CD8-positive, alpha-beta memory T cell (primary cell): Measurements from ENCODE around the gene EDA. TPM values are rescaled to one million over a fixed set of nuclear protein-coding genes. Genes with fewer than 3 reads are reported as not detected.

Experiments used
- CTCF ChIA-PET: fragments of 350-600 bp; sonication (Branson Sonifier 250); formaldehyde crosslinking; loops from one replicate; lab custom pipeline; 2021; ENCODE audit warnings: antibody characterized with exemption; lab: Charles Lee
- POLR2A ChIA-PET: fragments of 350-600 bp; sonication (Branson Sonifier 250); formaldehyde crosslinking; loops from one replicate; lab custom pipeline; 2021; ENCODE audit warnings: antibody characterized with exemption; lab: Charles Lee
- DNase-seq, 5 donors: peaks; one replicate each; pipeline versions ENCODE4 v3.0.0 to v3.0.0-alpha.2; 2020 to 2022; ENCODE audit warnings: mixed read lengths in 1 of 5
- H3K27ac ChIP-seq: one replicate; pipeline ENCODE4 v1.7.0; 2013; ENCODE audit warnings: low read depth, mild to moderate bottlenecking, low read length, moderate library complexity
- H3K27me3 ChIP-seq: 2 replicates; pipeline ENCODE4 v1.7.0; 2013; ENCODE audit warnings: low read length, mild to moderate bottlenecking; ENCODE audit not compliant: insufficient read depth, poor library complexity, severe bottlenecking
- H3K36me3 ChIP-seq: 2 replicates; pipeline ENCODE4 v1.7.0; 2013; ENCODE audit warnings: mild to moderate bottlenecking, low read length, moderate library complexity; ENCODE audit not compliant: insufficient read depth
- H3K4me1 ChIP-seq: 2 replicates; pipeline ENCODE4 v1.7.0; 2013; ENCODE audit warnings: mild to moderate bottlenecking, low read length, moderate library complexity; ENCODE audit not compliant: insufficient read depth
- H3K4me3 ChIP-seq: 2 replicates; pipeline ENCODE4 v1.7.0; 2013; ENCODE audit warnings: mild to moderate bottlenecking, low read length
- H3K9me3 ChIP-seq: 2 replicates; pipeline ENCODE4 v1.7.0; 2013; ENCODE audit warnings: mild to moderate bottlenecking, low read length
- H3K27ac Mint-ChIP-seq, 8 donors: one replicate each; pipeline ENCODE4 v1.8.0; 2020 to 2021; ENCODE audit warnings: mixed read lengths in 8 of 8, mild to moderate bottlenecking in 6 of 8, inconsistent platforms in 3 of 8, moderate library complexity in 3 of 8
- H3K27me3 Mint-ChIP-seq, 2 donors: one replicate each; pipeline ENCODE4 v1.8.0; 2020 to 2021; ENCODE audit warnings: mixed read lengths in 2 of 2, mild to moderate bottlenecking in 1 of 2, moderate library complexity in 1 of 2
- H3K36me3 Mint-ChIP-seq, 3 donors: one replicate each; pipeline ENCODE4 v1.8.0; 2020 to 2021; ENCODE audit warnings: mixed read lengths in 3 of 3, inconsistent platforms in 1 of 3, mild to moderate bottlenecking in 1 of 3
- H3K4me1 Mint-ChIP-seq, 3 donors: one replicate each; pipeline ENCODE4 v1.8.0; 2020 to 2021; ENCODE audit warnings: mixed read lengths in 3 of 3, inconsistent platforms in 1 of 3, mild to moderate bottlenecking in 1 of 3
- H3K4me3 Mint-ChIP-seq, 7 donors: one replicate each; pipeline ENCODE4 v1.8.0; 2020 to 2021; ENCODE audit warnings: mixed read lengths in 7 of 7, mild to moderate bottlenecking in 6 of 7, moderate library complexity in 4 of 7, inconsistent platforms in 2 of 7
- H3K9me3 Mint-ChIP-seq, 5 donors: one replicate each; pipeline ENCODE4 v1.8.0; 2020 to 2022; ENCODE audit warnings: mixed read lengths in 5 of 5, mild to moderate bottlenecking in 3 of 5, moderate library complexity in 2 of 5, inconsistent platforms in 1 of 5
- polyA plus RNA-seq: library from polyadenylated mRNA; unstranded; fragments of 300-500 nt; fragmentation: Illumina TruSeq; gene quantifications from one replicate; pipeline ENCODE4 v1.2.3, GENCODE V29; 2021
- total RNA-seq, 2 experiments: library from RNA; stranded (reverse); gene quantifications; one replicate each; pipeline ENCODE4 v1.2.3, GENCODE V29; 2021

The EDA gene
- total and polyA plus RNA-seq, 3 experiments from 2014 or later = 0.53 to 1.1 (median 0.57) TPM

DNA sequence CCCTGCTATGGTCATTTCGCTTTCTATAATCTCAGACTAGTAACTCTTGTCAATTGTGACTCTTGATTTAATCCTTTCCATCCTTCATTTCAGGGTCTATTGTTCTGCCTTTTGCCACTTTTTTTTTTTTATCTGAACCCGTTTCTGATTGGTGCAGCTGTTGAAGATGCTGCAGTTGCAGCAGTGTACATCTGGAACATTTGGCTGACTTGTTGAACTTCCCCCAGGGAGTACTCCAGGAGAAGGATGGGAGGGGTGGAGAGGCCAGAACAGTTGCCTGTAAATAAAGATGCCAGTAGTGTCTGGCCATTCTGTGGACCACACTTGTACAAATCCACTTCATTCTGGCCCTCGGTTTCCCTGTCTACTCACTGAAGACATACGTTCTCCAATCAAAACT, 1.0 kb upstream of the EDA start:
- Mint-ChIP-seq H3K4me1 (peaks cover 4 to 21% (median 9%) of the 10 kb centered on the region in 3 donors), H3K27ac (no peak overlapping the region), H3K27me3 (peaks cover 18 to 31% of the 10 kb centered on the region in 2 donors), H3K9me3 (no peaks in the 10 kb centered on the region), H3K36me3 (no peaks in the 10 kb centered on the region), H3K4me3 (peak overlapping the region in 2 of 7 donors; percentile 6 to 34)
- Histone ChIP-seq H3K36me3 (no peaks in the 10 kb centered on the region), H3K4me1 (peaks cover 6% of the 10 kb centered on the region), H3K27me3 (no peaks in the 10 kb centered on the region), H3K9me3 (no peaks in the 10 kb centered on the region), H3K27ac (no peak overlapping the region), H3K4me3 (no peak overlapping the region)
- ChIA-PET CTCF (no interaction called here), POLR2A (no interaction called here)
- no peak for DNase-seq

GRCh38 chrX:69615342-69615741, 571 bp upstream of the EDA start:
- no peaks in the 10 kb centered on the region for H3K36me3 Mint-ChIP-seq
- Histone ChIP-seq H3K9me3 (no peaks in the 10 kb centered on the region), H3K36me3 (no peaks in the 10 kb centered on the region), H3K27me3 (no peaks in the 10 kb centered on the region), H3K4me3 (no peak overlapping the region), H3K27ac (no peak overlapping the region), H3K4me1 (peaks cover 7% of the 10 kb centered on the region)
- H3K27me3 Mint-ChIP-seq = peaks cover 16 to 31% of the 10 kb centered on the region in 2 donors
- H3K27ac Mint-ChIP-seq = no peak overlapping the region
- ChIA-PET POLR2A (no interaction called here), CTCF (no interaction called here)
- peak overlapping the region in 5 of 7 donors; percentile 47 to 72 (median 54) for H3K4me3 Mint-ChIP-seq
- DNase-seq = no peak
- peaks cover 4 to 21% (median 9%) of the 10 kb centered on the region in 3 donors for H3K4me1 Mint-ChIP-seq
- no peaks in the 10 kb centered on the region for H3K9me3 Mint-ChIP-seq

- H3K27me3 ChIP-seq = no peaks in the 10 kb centered on the region
- DNase-seq = peak in 2 of 5 donors; percentile 1
- no peaks in the 10 kb centered on the region for H3K36me3 ChIP-seq
- H3K4me3 Mint-ChIP-seq = peak overlapping the region; percentile 77 to 87 (median 82)
- ChIA-PET CTCF (interaction anchor here (1.2 kb wide), 1 partner anchor 414 kb away, joined by 3 read pairs; no protein-coding TSS in a partner anchor), POLR2A (no interaction called here)
- peaks cover 17 to 31% of the 10 kb centered on the region in 2 donors for H3K27me3 Mint-ChIP-seq
- peaks cover 4 to 28% (median 9%) of the 10 kb centered on the region in 3 donors for H3K4me1 Mint-ChIP-seq
- no peaks in the 10 kb centered on the region for H3K9me3 ChIP-seq
- peaks cover 7% of the 10 kb centered on the region for H3K4me1 ChIP-seq
- no peaks in the 10 kb centered on the region for H3K36me3 Mint-ChIP-seq
- H3K27ac Mint-ChIP-seq = peak overlapping the region in 3 of 8 donors; percentile 23 to 76 (median 44)
- H3K4me3 ChIP-seq = no peak overlapping the region
- H3K9me3 Mint-ChIP-seq = no peaks in the 10 kb centered on the region
- no peak overlapping the region for H3K27ac ChIP-seq
These were observed 717 bp downstream of the EDA start for GRCh38 chrX:69616457-69617203.

DNA sequence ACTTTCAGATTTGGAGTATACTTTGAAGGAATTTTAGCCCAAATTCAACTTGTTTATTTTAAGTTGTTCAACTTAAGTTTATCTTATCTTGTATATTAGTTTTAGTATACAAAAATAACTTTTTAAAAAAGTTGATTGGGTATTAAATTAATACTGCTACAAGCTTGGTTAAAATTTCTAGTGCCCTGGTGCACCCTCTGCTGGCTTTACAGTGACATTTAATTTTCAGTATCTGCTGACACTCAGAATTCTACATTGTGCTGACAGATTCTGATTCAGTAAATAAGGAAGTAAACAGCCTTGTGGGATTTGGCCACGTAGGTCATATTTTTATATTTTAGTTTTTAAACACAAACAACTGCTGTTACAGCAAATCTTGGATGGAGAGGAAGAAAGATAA, 2.9 kb downstream of the EDA start:
- POLR2A ChIA-PET = no interaction called here

DNA sequence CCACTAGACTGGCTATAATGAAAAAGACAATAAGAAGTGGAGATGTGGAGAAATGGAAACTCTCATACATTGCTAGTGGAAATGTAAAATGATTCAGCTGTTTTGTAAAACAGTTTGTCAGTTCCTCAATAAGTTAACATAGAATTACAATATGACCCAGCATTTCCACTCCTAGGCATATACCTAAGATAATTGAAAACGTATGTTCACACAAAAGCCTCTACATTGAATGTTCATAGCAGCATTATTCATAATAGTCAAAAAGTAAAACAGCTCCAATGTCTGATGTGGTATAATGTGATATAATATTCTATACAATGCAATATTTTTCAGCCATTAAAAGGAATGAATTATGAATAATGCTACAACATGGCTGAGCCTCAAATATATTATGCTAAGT, 10.2 kb downstream of the EDA start:
- H3K36me3 ChIP-seq = no peaks in the 10 kb centered on the region
- no peaks in the 10 kb centered on the region for H3K4me1 ChIP-seq
- Mint-ChIP-seq H3K27ac (no peak overlapping the region), H3K4me3 (no peak overlapping the region), H3K4me1 (peaks cover 0 to 13% (median 0%) of the 10 kb centered on the region in 3 donors), H3K9me3 (peaks cover 0 to 6% (median 0%) of the 10 kb centered on the region in 5 donors), H3K27me3 (peaks cover 3 to 5% of the 10 kb centered on the region in 2 donors), H3K36me3 (no peaks in the 10 kb centered on the region)
- no peaks in the 10 kb centered on the region for H3K27me3 ChIP-seq
- H3K4me3 ChIP-seq = no peak overlapping the region
- no peak overlapping the region for H3K27ac ChIP-seq
- H3K9me3 ChIP-seq = no peaks in the 10 kb centered on the region
- ChIA-PET CTCF (no interaction called here), POLR2A (no interaction called here)
- DNase-seq = no peak

More for the DNA sequence above, 2.9 kb downstream of the EDA start:
- Histone ChIP-seq H3K27me3 (no peaks in the 10 kb centered on the region), H3K36me3 (no peaks in the 10 kb centered on the region), H3K4me1 (peaks cover 7% of the 10 kb centered on the region), H3K27ac (no peak overlapping the region), H3K4me3 (no peak overlapping the region), H3K9me3 (no peaks in the 10 kb centered on the region)
- DNase-seq = no peak
- no peak overlapping the region for H3K27ac Mint-ChIP-seq
- H3K36me3 Mint-ChIP-seq = no peaks in the 10 kb centered on the region
- peaks cover 0 to 3% (median 0%) of the 10 kb centered on the region in 5 donors for H3K9me3 Mint-ChIP-seq
- H3K4me3 Mint-ChIP-seq = peak overlapping the region in 2 of 7 donors; percentile 29 to 50
- peaks cover 4 to 28% (median 9%) of the 10 kb centered on the region in 3 donors for H3K4me1 Mint-ChIP-seq
- CTCF ChIA-PET = interaction anchor here (1.1 to 1.4 kb wide), 2 partner anchors 10 to 78 kb away, joined by 3 to 5 read pairs; no protein-coding TSS in a partner anchor
- peaks cover 19 to 28% of the 10 kb centered on the region in 2 donors for H3K27me3 Mint-ChIP-seq

DNA sequence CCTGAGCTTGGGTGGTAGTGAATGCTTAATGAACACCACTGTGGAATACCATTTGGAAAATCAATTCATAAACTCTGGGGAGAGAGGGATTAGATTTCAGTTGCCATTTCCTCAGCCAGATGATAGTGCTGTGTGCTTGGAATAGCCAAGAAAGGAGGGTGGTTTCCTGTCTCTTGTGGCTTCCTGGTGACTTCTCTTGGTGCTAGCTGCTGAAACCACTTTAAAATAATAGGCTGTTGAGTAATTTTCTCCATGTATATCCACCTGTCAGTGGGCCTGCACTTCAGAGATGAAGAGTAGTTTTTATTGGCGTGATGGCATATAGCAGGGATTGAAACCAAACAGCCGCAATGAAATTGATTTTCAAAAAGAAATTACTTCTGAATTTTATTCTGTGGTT, 11.8 kb downstream of the EDA start:
- no peak for DNase-seq
- no peak overlapping the region for H3K4me3 Mint-ChIP-seq
- H3K27ac ChIP-seq = no peak overlapping the region
- peaks cover 0 to 6% (median 0%) of the 10 kb centered on the region in 5 donors for H3K9me3 Mint-ChIP-seq
- ChIA-PET POLR2A (no interaction called here), CTCF (interaction anchor here (1.2 kb wide), 1 partner anchor 402 kb away, joined by 3 read pairs; no protein-coding TSS in a partner anchor)
- no peaks in the 10 kb centered on the region for H3K36me3 ChIP-seq
- H3K4me1 Mint-ChIP-seq = peaks cover 0 to 8% (median 0%) of the 10 kb centered on the region in 3 donors
- no peak overlapping the region for H3K27ac Mint-ChIP-seq
- no peaks in the 10 kb centered on the region for H3K36me3 Mint-ChIP-seq
- H3K27me3 ChIP-seq = no peaks in the 10 kb centered on the region
- H3K27me3 Mint-ChIP-seq = peaks cover 3 to 5% of the 10 kb centered on the region in 2 donors
- no peaks in the 10 kb centered on the region for H3K4me1 ChIP-seq
- no peak overlapping the region for H3K4me3 ChIP-seq
- no peaks in the 10 kb centered on the region for H3K9me3 ChIP-seq

DNA sequence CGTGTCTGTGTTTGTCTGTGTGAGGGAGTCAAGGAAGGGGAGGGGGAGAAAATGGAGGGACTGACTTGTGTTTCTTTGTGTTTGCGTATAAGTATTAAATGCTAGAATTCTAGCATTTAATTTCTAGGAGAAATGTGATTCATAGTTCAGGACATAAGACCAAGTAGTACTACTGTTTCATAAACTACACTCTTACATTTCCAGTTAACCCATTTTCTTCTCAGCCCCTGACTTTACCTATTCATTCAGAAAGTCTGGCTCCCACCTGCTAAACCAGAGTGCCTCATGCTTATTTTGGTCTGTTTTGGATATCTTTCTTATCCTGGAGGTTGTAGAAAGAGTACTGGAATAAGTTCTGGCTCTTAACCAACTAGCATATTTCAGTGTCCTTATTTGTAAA, 14.2 kb downstream of the EDA start:
- Histone ChIP-seq H3K4me3 (no peak overlapping the region), H3K4me1 (no peaks in the 10 kb centered on the region), H3K36me3 (no peaks in the 10 kb centered on the region), H3K27me3 (no peaks in the 10 kb centered on the region), H3K27ac (no peak overlapping the region), H3K9me3 (no peaks in the 10 kb centered on the region)
- no peak for DNase-seq
- ChIA-PET CTCF (no interaction called here), POLR2A (no interaction called here)
- Mint-ChIP-seq H3K36me3 (no peaks in the 10 kb centered on the region), H3K4me1 (peaks cover 0 to 8% (median 0%) of the 10 kb centered on the region in 3 donors), H3K4me3 (no peak overlapping the region), H3K27ac (no peak overlapping the region), H3K27me3 (peaks cover 0 to 2% of the 10 kb centered on the region in 2 donors), H3K9me3 (no peaks in the 10 kb centered on the region)

- DNase-seq = no peak
- CTCF ChIA-PET = no interaction called here
- H3K36me3 ChIP-seq = no peaks in the 10 kb centered on the region
- H3K4me1 ChIP-seq = no peaks in the 10 kb centered on the region
- Mint-ChIP-seq H3K9me3 (peaks cover 5 to 42% (median 11%) of the 10 kb centered on the region in 5 donors), H3K27ac (no peak overlapping the region), H3K36me3 (peaks cover 0 to 8% (median 0%) of the 10 kb centered on the region in 3 donors), H3K4me3 (no peak overlapping the region), H3K4me1 (no peaks in the 10 kb centered on the region), H3K27me3 (no peaks in the 10 kb centered on the region)
- no peaks in the 10 kb centered on the region for H3K27me3 ChIP-seq
- H3K27ac ChIP-seq = no peak overlapping the region
- POLR2A ChIA-PET = no interaction called here
- no peak overlapping the region for H3K4me3 ChIP-seq
- no peaks in the 10 kb centered on the region for H3K9me3 ChIP-seq
These were observed 48.8 kb downstream of the EDA start for GRCh38 chrX:69664693-69665092.
